ENCODE data around the gene B4GALT4. TPM values are rescaled to one million over a fixed set of nuclear protein-coding genes. Genes with fewer than 3 reads are reported as not detected.

The B4GALT4 gene, protein sequence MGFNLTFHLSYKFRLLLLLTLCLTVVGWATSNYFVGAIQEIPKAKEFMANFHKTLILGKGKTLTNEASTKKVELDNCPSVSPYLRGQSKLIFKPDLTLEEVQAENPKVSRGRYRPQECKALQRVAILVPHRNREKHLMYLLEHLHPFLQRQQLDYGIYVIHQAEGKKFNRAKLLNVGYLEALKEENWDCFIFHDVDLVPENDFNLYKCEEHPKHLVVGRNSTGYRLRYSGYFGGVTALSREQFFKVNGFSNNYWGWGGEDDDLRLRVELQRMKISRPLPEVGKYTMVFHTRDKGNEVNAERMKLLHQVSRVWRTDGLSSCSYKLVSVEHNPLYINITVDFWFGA
- total RNA-seq (2022; extraction: Qiagen RNA extraction), result 81.1 to 113 TPM (median 103 TPM) in 5 replicates

DNA sequence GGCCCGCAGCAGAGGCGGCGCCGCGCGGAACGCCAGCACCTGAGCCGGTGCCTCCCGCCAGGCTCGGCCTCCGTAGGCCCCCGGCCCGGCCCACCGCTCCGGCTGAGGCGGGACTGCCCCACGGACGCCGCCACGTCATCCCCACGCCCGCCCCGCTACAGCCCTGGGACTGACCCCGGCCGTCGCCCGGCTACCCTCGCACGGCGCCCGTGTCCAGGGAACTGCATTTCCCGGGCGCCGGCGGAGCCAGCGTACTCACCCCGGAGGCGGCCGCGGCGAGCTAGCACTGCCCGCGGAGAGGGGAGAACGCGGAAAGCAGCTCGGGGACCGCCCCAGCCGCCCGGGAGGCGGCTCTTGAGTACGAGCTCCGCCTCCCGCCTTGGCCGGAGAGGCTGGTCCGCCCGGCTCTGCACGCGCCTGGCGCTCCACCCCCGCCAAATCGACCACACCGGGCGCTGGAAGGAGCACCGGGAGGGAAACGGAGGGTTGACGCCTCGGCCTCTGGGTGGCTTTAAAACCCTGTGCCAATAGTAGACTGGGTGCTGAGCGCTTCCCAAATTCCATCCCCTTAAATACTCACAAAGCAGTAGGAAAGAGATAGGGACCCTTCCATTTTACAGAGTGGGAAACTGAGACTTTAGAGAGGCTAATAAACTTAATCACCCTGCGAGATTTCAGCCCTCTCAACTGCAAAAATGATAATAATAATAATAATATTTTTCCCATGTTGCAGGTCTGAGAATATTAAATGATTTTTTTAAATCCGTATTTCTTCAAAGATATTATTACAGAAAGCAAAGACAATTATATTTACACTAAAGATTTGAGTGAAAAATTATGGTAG lies at the start of gene B4GALT4:
TSS of gene B4GALT4 (minus strand) at position 288 of the 844 bp plus-strand sequence. CDS start 10,779 bp downstream, outside the sequence.

DNA sequence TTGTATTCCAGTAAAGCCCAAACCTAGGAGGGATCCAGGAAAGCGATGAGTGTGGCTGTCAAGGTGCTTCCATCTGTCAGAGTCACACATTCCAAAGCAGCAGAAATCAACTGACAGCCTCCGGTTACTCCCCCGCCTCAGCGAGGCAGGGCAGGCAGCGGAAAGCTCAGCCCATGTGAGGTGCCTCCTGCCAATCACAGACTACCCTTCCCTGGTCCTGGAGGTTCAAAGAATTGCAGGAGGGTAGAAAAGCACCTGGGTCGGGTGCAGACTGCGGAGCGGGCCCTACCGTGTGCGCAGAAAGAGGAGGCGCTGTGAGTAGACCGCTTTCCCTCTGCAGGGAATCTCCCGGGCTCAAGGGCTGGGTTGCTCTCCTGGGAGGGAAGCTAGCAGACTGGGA lies 67.4 kb downstream of the B4GALT4 start, which contains the start of gene UPK1B:
TSS of gene UPK1B (plus strand) at position 274 of the 400 bp plus-strand sequence. CDS start 13,144 bp downstream, outside the sequence.

Other genes with a start within 250 kb of the B4GALT4 start
- 2.7 to 4.7 TPM (median 4.3 TPM) in 5 replicates for gene IGSF11, start 206.0 kb downstream of the B4GALT4 start, total RNA-seq (2022; extraction: Qiagen RNA extraction)
- gene TEX55, start 94.7 kb downstream of the B4GALT4 start, total RNA-seq (2022; extraction: Qiagen RNA extraction), result not detected in 5 replicates
- 10.7 to 14.6 TPM (median 12.3 TPM) in 5 replicates for gene UPK1B, start 67.3 kb downstream of the B4GALT4 start, total RNA-seq (2022; extraction: Qiagen RNA extraction)
- gene ARHGAP31, start 53.5 kb upstream of the B4GALT4 start, total RNA-seq (2022; extraction: Qiagen RNA extraction), result 0.74 to 1.5 TPM (median 1.00 TPM) in 5 replicates
- gene TMEM39A, start 222.7 kb upstream of the B4GALT4 start, total RNA-seq (2022; extraction: Qiagen RNA extraction), result 14.6 to 27.2 TPM (median 22.1 TPM) in 5 replicates
- 7.9 to 8.8 TPM (median 8.5 TPM) in 5 replicates for gene POGLUT1, start 228.1 kb upstream of the B4GALT4 start, total RNA-seq (2022; extraction: Qiagen RNA extraction)

Data from A549 treated with Mapracorat at 1 μM for 4 hours (cell line).